Neural cell (in vitro differentiated cells): Measurements from ENCODE around the gene EPN1.

Source experiments
- CTCF ChIP-seq: fragments of 450-650 bp; IDR thresholded peaks from 2 replicates; pipeline ENCODE4 v1.5.1; 2014; ENCODE audit warnings: antibody characterized with exemption, mild to moderate bottlenecking, moderate library complexity; ENCODE audit not compliant: poor library complexity, severe bottlenecking
- EP300 ChIP-seq: fragments of 450-650 bp; conservative IDR thresholded peaks from 2 replicates; pipeline ENCODE4 v1.6.1; 2014; ENCODE audit warnings: antibody characterized with exemption, mild to moderate bottlenecking, moderate library complexity; ENCODE audit not compliant: poor library complexity, severe bottlenecking
- EZH2 ChIP-seq: fragments of 200-600, 300-800 bp; shearing (Covaris generic), sonication (generic); IDR thresholded peaks from 2 replicates; pipeline ENCODE4 v1.6.1; 2014; ENCODE audit warnings: antibody characterized with exemption, low read length, borderline replicate concordance, mild to moderate bottlenecking; ENCODE audit not compliant: insufficient read depth, poor library complexity, severe bottlenecking
- POLR2AphosphoS5 ChIP-seq: IDR thresholded peaks from 2 replicates; pipeline ENCODE4 v1.6.1; 2012

GRCh38 chr19:55711719-55712118, 36.7 kb downstream of the EPN1 start:
- no peak for TF ChIP-seq CTCF
- no peak for TF ChIP-seq EP300
- no peak for TF ChIP-seq EZH2
- no peak for TF ChIP-seq POLR2AphosphoS5
